GM19238 (cell line): ENCODE measurements around the gene MAGI1.
"Not testable (repeated sequence)": the region's sequence is repeated elsewhere in the genome, so short reads cannot be mapped to it uniquely, and the experiment has no call there.

Experiments used
- DNase-seq: peaks from one replicate; pipeline ENCODE4 v3.0.0; 2011; ENCODE audit warnings: low spot score; ENCODE audit not compliant: insufficient read length

MAGI1 gene

GRCh38 chr3:66039590-66039887 is 821 bp upstream of the MAGI1 start:
- no peak for DNase-seq

- no peak for DNase-seq
Observed at GRCh38 chr3:66038384-66038725, 363 bp downstream of the MAGI1 start.

- no peak for DNase-seq
Observed at GRCh38 chr3:66037986-66038369, 740 bp downstream of the MAGI1 start.

GRCh38 chr3:66037330-66037985 is 1.3 kb downstream of the MAGI1 start:
- DNase-seq, result no peak

GRCh38 chr3:66036586-66037148 is 2.1 kb downstream of the MAGI1 start:
- no peak for DNase-seq

- no peak for DNase-seq
Observed at GRCh38 chr3:66035763-66036477, 2.8 kb downstream of the MAGI1 start.

GRCh38 chr3:66033241-66034138 is 5.2 kb downstream of the MAGI1 start:
- DNase-seq, result no peak

GRCh38 chr3:66031102-66031698 is 7.5 kb downstream of the MAGI1 start:
- DNase-seq, result no peak

GRCh38 chr3:66029443-66029842 is 9.3 kb downstream of the MAGI1 start:
- DNase-seq, result no peak

- no peak for DNase-seq
Observed at GRCh38 chr3:66029014-66029413, 9.7 kb downstream of the MAGI1 start.

- DNase-seq, result no peak
Observed at GRCh38 chr3:66028457-66028856, 10.3 kb downstream of the MAGI1 start.

- DNase-seq, result not testable (repeated sequence)
Observed at GRCh38 chr3:66027099-66027498, 11.6 kb downstream of the MAGI1 start.

GRCh38 chr3:66023738-66024385 is 14.9 kb downstream of the MAGI1 start:
- DNase-seq, result no peak

- DNase-seq, result no peak
Observed at GRCh38 chr3:66023229-66023628, 15.5 kb downstream of the MAGI1 start.

GRCh38 chr3:66021731-66022131 is 17.0 kb downstream of the MAGI1 start:
- DNase-seq, result no peak

GRCh38 chr3:66019896-66020295 is 18.8 kb downstream of the MAGI1 start:
- no peak for DNase-seq

GRCh38 chr3:66018057-66019033 is 20.4 kb downstream of the MAGI1 start:
- no peak for DNase-seq

GRCh38 chr3:66017591-66017990 is 21.1 kb downstream of the MAGI1 start:
- no peak for DNase-seq

- DNase-seq, result no peak
Observed at GRCh38 chr3:66017084-66017483, 21.6 kb downstream of the MAGI1 start.

- no peak for DNase-seq
Observed at GRCh38 chr3:66015841-66016240, 22.9 kb downstream of the MAGI1 start.
